K562 treated with DMSO at 1 percent for 24 hours (cell line): ENCODE measurements around the gene FAM118A. TPM values are rescaled to one million over a fixed set of nuclear protein-coding genes. Genes with fewer than 3 reads are reported as not detected.

Experiments used
- total RNA-seq: library from RNA; unstranded; fragments of 300-600 nt; gene quantifications from 2 replicates; pipeline ENCODE4 v1.2.3, GENCODE V29; 2022; ENCODE audit warnings: low read depth; ENCODE audit not compliant: insufficient read depth

Gene FAM118A
- 47.2 and 60.2 TPM in 2 replicates for total RNA-seq

GRCh38 chr22:45309422-45310227 is at the start of gene FAM118A:
Gene FAM118A, plus strand, starts transcription at chr22:45309934. Its CDS starts 12,446 bp downstream, at chr22:45322380.

GRCh38 chr22:45284705-45285262 is 24.9 kb upstream of the FAM118A start, which contains the start of gene UPK3A:
Gene UPK3A, plus strand, starts transcription at chr22:45284949. Its CDS starts 65 bp downstream, at chr22:45285014.

Other genes with a start within 250 kb of the FAM118A start
- gene NUP50, start 146.0 kb upstream of the FAM118A start, total RNA-seq, result 45.7 and 51.7 TPM in 2 replicates
- gene KIAA0930, start 69.0 kb upstream of the FAM118A start, total RNA-seq, result 12.4 and 12.5 TPM in 2 replicates
- gene UPK3A, start 25.0 kb upstream of the FAM118A start, total RNA-seq, result not detected in 2 replicates
- not detected in 2 replicates for gene SMC1B, start 103.7 kb downstream of the FAM118A start, total RNA-seq
- gene RIBC2, start 103.8 kb downstream of the FAM118A start, total RNA-seq, result not detected in 2 replicates
- gene FBLN1, start 192.9 kb downstream of the FAM118A start, total RNA-seq, result not detected in 2 replicates